ENCODE measurements around the gene MREG.
"Not testable (repeated sequence)": the region's sequence is repeated elsewhere in the genome, so short reads cannot be mapped to it uniquely, and the experiment has no call there.

MREG gene

GRCh38 chr2:215967590-215968378, 45.6 kb downstream of the MREG start:
- H3K4me3 Mint-ChIP-seq = no peak overlapping the region
- peaks cover 42% of the 10 kb centered on the region for H3K4me1 Mint-ChIP-seq (ENCODE audit: low read depth)
- H3K27me3 Mint-ChIP-seq = no peaks in the 10 kb centered on the region
- peaks cover 20% of the 10 kb centered on the region for H3K36me3 Mint-ChIP-seq (ENCODE audit: low read depth)
- H3K9me3 Mint-ChIP-seq = no peaks in the 10 kb centered on the region
- H3K27ac Mint-ChIP-seq = peak overlapping the region; percentile 37

- no peak overlapping the region for H3K27ac Mint-ChIP-seq
- H3K9me3 Mint-ChIP-seq = no peaks in the 10 kb centered on the region
- no peak overlapping the region for H3K4me3 Mint-ChIP-seq
- peaks cover 42% of the 10 kb centered on the region for H3K4me1 Mint-ChIP-seq (ENCODE audit: low read depth)
- peaks cover 20% of the 10 kb centered on the region for H3K36me3 Mint-ChIP-seq (ENCODE audit: low read depth)
- no peaks in the 10 kb centered on the region for H3K27me3 Mint-ChIP-seq
Measured at GRCh38 chr2:215966951-215967350, 46.4 kb downstream of the MREG start.

GRCh38 chr2:215966274-215966673, 47.1 kb downstream of the MREG start:
- H3K36me3 Mint-ChIP-seq (ENCODE audit: low read depth) = peaks cover 13% of the 10 kb centered on the region
- peaks cover 41% of the 10 kb centered on the region for H3K4me1 Mint-ChIP-seq (ENCODE audit: low read depth)
- no peaks in the 10 kb centered on the region for H3K9me3 Mint-ChIP-seq
- H3K27me3 Mint-ChIP-seq = no peaks in the 10 kb centered on the region
- H3K4me3 Mint-ChIP-seq = no peak overlapping the region
- no peak overlapping the region for H3K27ac Mint-ChIP-seq

- no peak overlapping the region for H3K4me3 Mint-ChIP-seq
- H3K36me3 Mint-ChIP-seq (ENCODE audit: low read depth) = peaks cover 8% of the 10 kb centered on the region
- H3K9me3 Mint-ChIP-seq = no peaks in the 10 kb centered on the region
- H3K4me1 Mint-ChIP-seq (ENCODE audit: low read depth) = peaks cover 35% of the 10 kb centered on the region
- no peak overlapping the region for H3K27ac Mint-ChIP-seq
- no peaks in the 10 kb centered on the region for H3K27me3 Mint-ChIP-seq
Measured at GRCh38 chr2:215965532-215966165, 47.7 kb downstream of the MREG start.

GRCh38 chr2:215961981-215962380, 51.4 kb downstream of the MREG start:
- H3K27ac Mint-ChIP-seq = no peak overlapping the region
- H3K9me3 Mint-ChIP-seq = no peaks in the 10 kb centered on the region
- peaks cover 4% of the 10 kb centered on the region for H3K4me1 Mint-ChIP-seq (ENCODE audit: low read depth)

GRCh38 chr2:215958257-215958656, 55.1 kb downstream of the MREG start:
- peaks cover 10% of the 10 kb centered on the region for H3K36me3 Mint-ChIP-seq (ENCODE audit: low read depth)
- no peaks in the 10 kb centered on the region for H3K4me1 Mint-ChIP-seq (ENCODE audit: low read depth)
- no peaks in the 10 kb centered on the region for H3K9me3 Mint-ChIP-seq
- H3K27ac Mint-ChIP-seq = no peak overlapping the region
- H3K27me3 Mint-ChIP-seq = no peaks in the 10 kb centered on the region
- H3K4me3 Mint-ChIP-seq = no peak overlapping the region

More at GRCh38 chr2:215961981-215962380, 51.4 kb downstream of the MREG start:
- Mint-ChIP-seq H3K36me3 (ENCODE audit: low read depth) (peaks cover 10% of the 10 kb centered on the region), H3K4me3 (no peak overlapping the region), H3K27me3 (no peaks in the 10 kb centered on the region)

- peaks cover 10% of the 10 kb centered on the region for H3K36me3 Mint-ChIP-seq (ENCODE audit: low read depth)
Measured at GRCh38 chr2:215957354-215958122, 55.8 kb downstream of the MREG start.

GRCh38 chr2:215952860-215953637, 60.3 kb downstream of the MREG start:
- H3K36me3 Mint-ChIP-seq (ENCODE audit: low read depth) = no peaks in the 10 kb centered on the region

More at GRCh38 chr2:215957354-215958122, 55.8 kb downstream of the MREG start:
- H3K27me3 Mint-ChIP-seq; H3K9me3 Mint-ChIP-seq; H3K4me1 Mint-ChIP-seq (ENCODE audit: low read depth); H3K27ac Mint-ChIP-seq; H3K4me3 Mint-ChIP-seq: not testable (repeated sequence)

GRCh38 chr2:215951558-215951957, 61.8 kb downstream of the MREG start:
- H3K4me1 Mint-ChIP-seq (ENCODE audit: low read depth) = peaks cover 3% of the 10 kb centered on the region
- no peaks in the 10 kb centered on the region for H3K9me3 Mint-ChIP-seq
- no peaks in the 10 kb centered on the region for H3K36me3 Mint-ChIP-seq (ENCODE audit: low read depth)
- H3K27ac Mint-ChIP-seq = no peak overlapping the region
- no peak overlapping the region for H3K4me3 Mint-ChIP-seq
- no peaks in the 10 kb centered on the region for H3K27me3 Mint-ChIP-seq

More at GRCh38 chr2:215952860-215953637, 60.3 kb downstream of the MREG start:
- Mint-ChIP-seq H3K4me3 (no peak overlapping the region), H3K4me1 (ENCODE audit: low read depth) (peaks cover 3% of the 10 kb centered on the region), H3K9me3 (no peaks in the 10 kb centered on the region), H3K27me3 (no peaks in the 10 kb centered on the region), H3K27ac (no peak overlapping the region)

- Mint-ChIP-seq H3K36me3 (ENCODE audit: low read depth) (peaks cover 10% of the 10 kb centered on the region), H3K4me3 (no peak overlapping the region), H3K4me1 (ENCODE audit: low read depth) (peaks cover 3% of the 10 kb centered on the region), H3K9me3 (no peaks in the 10 kb centered on the region), H3K27ac (no peak overlapping the region), H3K27me3 (no peaks in the 10 kb centered on the region)
Measured at GRCh38 chr2:215949991-215950404, 63.4 kb downstream of the MREG start.

GRCh38 chr2:215948051-215948450, 65.3 kb downstream of the MREG start:
- Mint-ChIP-seq H3K4me3 (no peak overlapping the region), H3K9me3 (no peaks in the 10 kb centered on the region), H3K36me3 (ENCODE audit: low read depth) (peaks cover 22% of the 10 kb centered on the region), H3K27ac (no peak overlapping the region), H3K27me3 (no peaks in the 10 kb centered on the region), H3K4me1 (ENCODE audit: low read depth) (peaks cover 3% of the 10 kb centered on the region)

- peaks cover 3% of the 10 kb centered on the region for H3K4me1 Mint-ChIP-seq (ENCODE audit: low read depth)
- H3K27me3 Mint-ChIP-seq = no peaks in the 10 kb centered on the region
- H3K4me3 Mint-ChIP-seq = no peak overlapping the region
- H3K36me3 Mint-ChIP-seq (ENCODE audit: low read depth) = peaks cover 25% of the 10 kb centered on the region
- no peaks in the 10 kb centered on the region for H3K9me3 Mint-ChIP-seq
- H3K27ac Mint-ChIP-seq = no peak overlapping the region
Measured at GRCh38 chr2:215946586-215946985, 66.8 kb downstream of the MREG start.

- no peaks in the 10 kb centered on the region for H3K27me3 Mint-ChIP-seq
- H3K36me3 Mint-ChIP-seq (ENCODE audit: low read depth) = peaks cover 30% of the 10 kb centered on the region
- no peaks in the 10 kb centered on the region for H3K4me1 Mint-ChIP-seq (ENCODE audit: low read depth)
- H3K27ac Mint-ChIP-seq = no peak overlapping the region
- H3K4me3 Mint-ChIP-seq = no peak overlapping the region
- no peaks in the 10 kb centered on the region for H3K9me3 Mint-ChIP-seq
Measured at GRCh38 chr2:215942194-215942593, 71.2 kb downstream of the MREG start.

- Mint-ChIP-seq H3K36me3 (ENCODE audit: low read depth) (peaks cover 30% of the 10 kb centered on the region), H3K4me3 (no peak overlapping the region)
Measured at GRCh38 chr2:215941726-215942125, 71.6 kb downstream of the MREG start.

More at GRCh38 chr2:215941726-215942125, 71.6 kb downstream of the MREG start:
- Mint-ChIP-seq H3K4me1 (ENCODE audit: low read depth) (no peaks in the 10 kb centered on the region), H3K9me3 (no peaks in the 10 kb centered on the region), H3K27me3 (no peaks in the 10 kb centered on the region), H3K27ac (no peak overlapping the region)
